ENCODE data around the gene ENAH.
"Not testable (repeated sequence)": the region's sequence is repeated elsewhere in the genome, so short reads cannot be mapped to it uniquely, and the experiment has no call there.

Gene ENAH

GRCh38 chr1:225522588-225523262, 130.2 kb downstream of the ENAH start:
- no peak for DNase-seq

GRCh38 chr1:225520587-225521227, 132.2 kb downstream of the ENAH start:
- no peak for DNase-seq

DNA sequence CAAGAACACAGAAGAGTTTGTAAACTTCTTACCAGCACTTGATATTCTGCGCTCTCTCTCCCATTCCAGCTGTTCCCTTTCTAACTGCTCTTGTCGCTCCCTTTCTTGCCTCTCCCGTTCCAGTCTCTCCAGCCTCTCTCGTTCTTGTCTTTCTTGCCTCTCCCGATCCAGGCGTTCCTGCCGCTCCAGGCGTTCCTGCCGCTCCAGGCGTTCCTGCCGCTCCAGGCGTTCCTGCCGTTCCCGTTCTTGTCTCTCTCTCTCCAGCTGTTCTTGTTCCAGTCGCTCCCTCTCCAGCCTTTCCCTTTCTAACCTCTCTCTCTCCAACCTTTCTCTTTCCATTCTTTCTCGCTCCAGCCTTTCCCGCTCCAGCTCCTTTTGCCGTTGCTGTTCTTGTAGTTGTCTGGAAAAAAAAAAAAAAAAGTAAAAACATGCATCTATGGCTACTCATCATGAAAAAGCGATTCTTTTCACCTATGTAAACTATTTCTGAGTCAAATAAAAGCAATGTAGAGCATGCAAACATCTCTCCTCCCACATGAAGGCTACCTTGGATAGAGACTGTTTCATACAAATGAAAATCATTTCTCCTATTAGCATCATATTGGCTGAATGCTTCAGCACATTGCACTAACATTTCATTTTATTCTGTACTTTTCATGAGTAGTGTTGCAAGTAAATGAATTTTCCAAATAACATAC, 133.6 kb downstream of the ENAH start:
- no peak for DNase-seq

DNA sequence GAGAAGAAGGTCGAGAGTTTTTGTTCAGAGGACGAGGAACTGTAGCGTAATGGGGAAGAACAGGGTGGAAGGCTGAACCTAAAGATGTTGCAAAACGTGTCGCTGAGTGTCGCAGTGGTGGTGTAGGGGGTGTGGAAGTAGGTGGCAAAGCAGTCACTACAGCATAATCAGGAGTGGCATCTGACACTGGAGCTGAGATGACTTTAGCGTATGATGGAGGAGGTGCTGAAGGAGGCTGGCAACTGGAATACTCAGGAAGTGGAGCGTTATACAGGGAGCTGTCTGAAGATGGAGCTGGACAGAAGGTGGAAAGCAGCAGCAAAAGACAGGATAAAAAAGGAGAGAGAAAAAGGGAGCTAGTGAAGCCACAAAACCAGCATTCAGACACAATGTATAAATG, 135.2 kb downstream of the ENAH start:
- DNase-seq = no peak

DNA sequence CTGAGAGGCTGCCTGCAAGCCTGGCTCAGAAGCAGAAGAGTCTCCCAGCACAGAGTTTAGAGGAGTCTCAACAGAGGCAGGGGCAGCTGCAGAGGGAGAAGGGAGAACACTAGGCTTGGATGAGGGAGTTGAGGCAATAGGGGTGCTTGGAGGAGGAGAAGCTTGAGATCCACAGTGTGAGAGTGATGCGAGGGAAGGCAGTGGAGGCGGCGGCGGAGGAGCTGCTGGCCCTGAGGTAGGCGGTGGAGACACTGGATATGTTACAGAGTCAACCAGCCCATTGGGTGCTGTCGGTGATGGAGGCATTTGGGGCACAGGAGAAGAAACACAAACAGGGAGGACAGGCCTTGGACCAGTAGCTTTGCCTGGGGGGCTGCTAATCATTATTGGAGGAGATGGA, 135.7 kb downstream of the ENAH start:
- no peak for DNase-seq

- DNase-seq = no peak
Measured at GRCh38 chr1:225514671-225515081, 138.2 kb downstream of the ENAH start.

GRCh38 chr1:225513576-225513975, 139.3 kb downstream of the ENAH start:
- not testable (repeated sequence) for DNase-seq

- DNase-seq = no peak
Measured at GRCh38 chr1:225511828-225512381, 141.0 kb downstream of the ENAH start.

- not testable (repeated sequence) for DNase-seq
Measured at GRCh38 chr1:225510740-225511139, 142.2 kb downstream of the ENAH start.

- no peak for DNase-seq
Measured at GRCh38 chr1:225509770-225510169, 143.2 kb downstream of the ENAH start.

DNA sequence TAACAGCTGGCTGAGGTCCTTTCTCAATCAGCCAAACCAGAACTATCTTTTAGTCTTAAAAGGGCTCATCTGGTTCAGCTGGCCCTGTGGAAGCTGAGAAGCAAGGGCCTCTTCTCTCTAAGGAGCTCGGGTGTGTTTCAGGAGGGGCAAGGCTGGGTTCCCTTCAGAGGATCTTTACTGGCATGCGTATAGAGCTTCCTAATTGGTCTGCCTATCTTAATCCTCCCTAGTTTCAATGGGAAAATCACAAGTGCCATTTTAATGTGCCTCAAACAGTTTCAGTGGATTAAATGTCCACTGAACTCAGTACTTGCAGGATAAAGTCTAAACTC, 143.6 kb downstream of the ENAH start:
- DNase-seq = no peak

- no peak for DNase-seq
Measured at GRCh38 chr1:225508538-225509375, 144.2 kb downstream of the ENAH start.

GRCh38 chr1:225506727-225507126, 146.2 kb downstream of the ENAH start:
- no peak for DNase-seq

- DNase-seq = no peak
Measured at GRCh38 chr1:225504776-225505175, 148.1 kb downstream of the ENAH start.

DNA sequence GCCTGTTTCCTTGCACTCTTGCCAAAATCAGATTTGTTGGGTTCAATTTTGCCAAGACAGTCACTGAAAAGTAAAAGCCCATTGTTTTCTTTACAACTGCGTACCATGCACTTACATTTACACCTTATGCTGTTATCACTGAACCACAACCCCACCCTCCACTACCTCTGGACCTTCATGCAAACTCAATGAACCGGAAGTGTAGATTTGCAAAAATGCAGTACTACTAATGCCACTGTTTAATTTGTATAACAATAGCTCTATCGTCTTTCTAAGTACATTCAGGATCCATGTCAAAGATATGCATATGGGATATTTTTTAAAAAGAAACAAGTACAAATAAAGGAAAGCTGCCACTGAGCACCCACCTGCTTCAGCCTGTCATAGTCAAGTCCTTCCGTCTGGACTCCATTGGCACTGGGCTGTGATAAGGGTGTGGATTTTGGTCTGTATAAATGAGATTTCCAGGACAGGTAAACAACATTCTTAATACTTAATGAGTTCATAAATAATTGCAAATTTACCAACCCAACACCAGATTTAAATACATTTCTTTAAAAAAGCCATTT, 152.2 kb downstream of the ENAH start:
- DNase-seq = no peak

DNA sequence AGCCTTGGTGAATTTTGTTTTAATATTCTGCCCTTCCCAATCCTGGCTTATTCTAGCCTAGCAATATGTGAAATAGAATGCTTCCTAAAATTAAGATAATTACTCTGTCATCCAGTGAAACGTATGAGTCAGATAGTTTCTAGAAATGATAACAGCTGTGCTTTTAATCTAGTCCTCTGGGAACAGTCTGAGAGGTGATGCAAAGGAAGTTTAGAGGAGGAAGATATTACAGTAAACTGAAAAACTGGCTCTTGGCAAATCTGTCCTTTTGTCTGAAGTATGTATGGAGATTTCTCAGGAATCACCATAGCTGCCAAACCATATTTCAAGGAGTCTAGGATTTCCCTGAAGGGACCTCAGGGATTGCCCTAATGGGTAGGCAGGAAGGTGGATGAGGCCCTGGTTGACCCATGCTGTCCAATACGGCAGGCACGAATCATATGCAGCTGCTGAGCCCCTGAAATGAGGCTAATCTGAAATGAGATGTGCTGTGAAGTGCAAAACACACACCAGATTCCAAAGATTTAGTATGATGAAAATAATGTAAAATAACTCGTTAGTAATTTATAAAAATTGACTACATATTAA, 154.3 kb downstream of the ENAH start:
- no peak for DNase-seq

GRCh38 chr1:225494789-225495359, 158.0 kb downstream of the ENAH start:
- no peak for DNase-seq

DNA sequence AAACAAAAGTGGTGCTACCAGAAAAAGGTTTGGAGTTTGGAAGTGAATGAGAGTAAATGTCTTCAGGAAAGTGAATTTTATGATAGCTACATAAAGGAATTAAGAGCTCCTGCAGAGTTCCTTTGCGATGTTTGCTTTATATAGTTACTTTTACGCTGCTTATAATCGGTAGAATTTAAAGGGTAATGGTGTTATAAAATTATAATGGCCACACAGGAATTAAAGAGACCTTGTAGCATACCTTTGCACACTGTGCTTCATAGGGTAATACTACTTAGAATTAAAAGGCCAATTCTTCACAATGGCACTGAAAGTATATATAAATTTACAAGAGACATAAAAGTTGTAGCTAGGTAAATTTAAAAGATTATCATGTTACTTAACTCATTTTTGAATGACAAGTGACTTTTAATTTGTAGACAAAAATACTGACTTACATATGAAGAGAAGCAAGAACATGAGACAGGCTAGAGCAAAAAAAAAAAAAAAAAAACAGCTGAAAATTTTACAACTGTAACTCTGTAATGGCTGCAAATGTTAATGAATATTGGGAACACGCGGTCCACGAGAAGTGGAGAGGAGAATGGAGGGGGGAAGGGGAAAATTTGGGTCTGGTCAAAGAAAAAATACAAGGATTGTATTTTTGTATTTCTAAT, 159.2 kb downstream of the ENAH start:
- no peak for DNase-seq

- no peak for DNase-seq
Measured at GRCh38 chr1:225488676-225489075, 164.2 kb downstream of the ENAH start.

- DNase-seq = no peak
Measured at GRCh38 chr1:225486856-225487255, 166.1 kb downstream of the ENAH start.

- no peak for DNase-seq
Measured at GRCh38 chr1:225485991-225486530, 166.9 kb downstream of the ENAH start.
